ENCODE results near the gene PHF2.

The PHF2 gene

DNA sequence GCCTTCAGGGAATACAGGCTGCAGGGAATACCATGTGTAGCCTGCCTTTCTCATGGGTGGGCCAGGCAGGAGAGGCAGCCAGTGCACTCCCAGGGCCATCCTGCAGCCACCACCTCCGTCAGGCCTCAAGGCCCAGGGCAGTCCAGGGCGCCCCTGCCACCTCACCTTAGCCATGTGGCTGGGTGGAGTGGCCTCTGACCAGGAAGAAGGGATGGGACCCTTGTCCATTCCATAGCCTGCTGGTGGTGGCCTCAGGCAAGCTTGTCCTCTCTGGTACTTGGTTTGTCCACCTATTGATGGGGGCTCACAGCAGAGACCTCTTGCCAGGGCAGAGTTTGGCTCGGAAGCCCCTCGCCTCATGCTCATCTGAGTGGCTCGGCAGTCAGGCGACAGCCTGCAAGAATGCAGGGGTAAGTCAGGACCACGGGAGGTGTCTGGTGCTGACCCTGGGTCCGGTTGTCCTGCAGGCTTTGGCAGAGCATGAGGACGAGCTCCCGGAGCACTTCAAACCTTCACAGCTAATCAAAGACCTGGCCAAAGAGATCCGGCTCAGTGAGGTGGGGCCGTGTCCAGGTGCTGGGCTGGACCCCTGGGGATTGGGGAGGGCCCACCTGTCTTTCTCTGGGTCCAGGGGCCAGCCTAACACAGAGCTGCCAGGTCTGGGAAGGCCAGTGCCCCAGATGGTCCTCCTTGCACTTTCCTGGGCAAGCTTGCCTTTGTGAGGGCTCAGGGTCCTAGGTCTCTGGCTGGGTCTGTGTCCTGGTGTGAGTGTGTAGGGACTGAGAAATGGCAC, 82.9 kb downstream of the PHF2 start:
- no peak for DNase-seq (ENCODE audit: low read depth)
- H3K4me3 ChIP-seq (ENCODE audit: low read depth, low read length) = no peak overlapping the region
- TF ChIP-seq, protein P1, sequence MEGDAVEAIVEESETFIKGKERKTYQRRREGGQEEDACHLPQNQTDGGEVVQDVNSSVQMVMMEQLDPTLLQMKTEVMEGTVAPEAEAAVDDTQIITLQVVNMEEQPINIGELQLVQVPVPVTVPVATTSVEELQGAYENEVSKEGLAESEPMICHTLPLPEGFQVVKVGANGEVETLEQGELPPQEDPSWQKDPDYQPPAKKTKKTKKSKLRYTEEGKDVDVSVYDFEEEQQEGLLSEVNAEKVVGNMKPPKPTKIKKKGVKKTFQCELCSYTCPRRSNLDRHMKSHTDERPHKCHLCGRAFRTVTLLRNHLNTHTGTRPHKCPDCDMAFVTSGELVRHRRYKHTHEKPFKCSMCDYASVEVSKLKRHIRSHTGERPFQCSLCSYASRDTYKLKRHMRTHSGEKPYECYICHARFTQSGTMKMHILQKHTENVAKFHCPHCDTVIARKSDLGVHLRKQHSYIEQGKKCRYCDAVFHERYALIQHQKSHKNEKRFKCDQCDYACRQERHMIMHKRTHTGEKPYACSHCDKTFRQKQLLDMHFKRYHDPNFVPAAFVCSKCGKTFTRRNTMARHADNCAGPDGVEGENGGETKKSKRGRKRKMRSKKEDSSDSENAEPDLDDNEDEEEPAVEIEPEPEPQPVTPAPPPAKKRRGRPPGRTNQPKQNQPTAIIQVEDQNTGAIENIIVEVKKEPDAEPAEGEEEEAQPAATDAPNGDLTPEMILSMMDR (IDR thresholded peaks at IDR 0.05; ENCODE audit: insufficient read depth, low read depth, low read length, missing control alignments) = no peak

GRCh38 chr9:93659837-93660177, 83.4 kb downstream of the PHF2 start:
- no peak for DNase-seq (ENCODE audit: low read depth)
- H3K4me3 ChIP-seq (ENCODE audit: low read depth, low read length) = no peak overlapping the region
- TF ChIP-seq, protein P1 (IDR thresholded peaks at IDR 0.05; ENCODE audit: insufficient read depth, low read depth, low read length, missing control alignments) = no peak

DNA sequence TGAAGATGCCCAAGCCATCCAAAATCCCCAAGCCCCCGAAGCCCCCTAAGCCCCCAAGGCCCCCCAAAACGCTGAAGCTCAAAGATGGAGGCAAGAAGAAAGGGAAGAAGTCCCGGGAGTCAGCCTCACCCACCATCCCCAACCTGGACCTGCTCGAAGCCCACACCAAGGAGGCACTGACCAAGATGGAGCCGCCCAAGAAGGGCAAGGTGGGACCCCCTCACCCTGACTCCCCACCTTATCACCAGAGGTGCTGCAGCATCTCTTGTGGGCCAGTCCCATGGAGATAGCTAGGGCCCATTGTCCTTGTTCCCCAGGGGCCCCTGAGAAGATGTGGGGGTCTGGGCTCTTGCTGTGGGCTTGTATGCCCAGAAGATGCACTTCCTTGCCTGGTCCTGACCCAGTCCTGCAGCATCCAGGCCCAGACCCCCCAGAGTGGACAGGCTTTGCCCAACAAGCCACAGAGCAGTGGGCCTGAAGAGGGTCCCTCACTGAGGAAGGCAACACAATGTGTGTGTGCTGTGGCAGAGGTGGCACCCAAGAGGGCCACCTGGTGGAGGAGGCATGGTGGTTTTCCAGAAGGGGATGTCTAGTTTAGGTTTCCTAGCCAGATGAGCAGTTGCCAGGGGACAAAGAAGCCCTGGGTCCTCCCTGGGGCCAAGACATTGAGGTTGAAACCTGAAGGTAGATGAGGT, 84.1 kb downstream of the PHF2 start:
- TF ChIP-seq, protein P1 (IDR thresholded peaks at IDR 0.05; ENCODE audit: insufficient read depth, low read depth, low read length, missing control alignments) = no peak
- no peak for DNase-seq (ENCODE audit: low read depth)
- no peak overlapping the region for H3K4me3 ChIP-seq (ENCODE audit: low read depth, low read length)

DNA sequence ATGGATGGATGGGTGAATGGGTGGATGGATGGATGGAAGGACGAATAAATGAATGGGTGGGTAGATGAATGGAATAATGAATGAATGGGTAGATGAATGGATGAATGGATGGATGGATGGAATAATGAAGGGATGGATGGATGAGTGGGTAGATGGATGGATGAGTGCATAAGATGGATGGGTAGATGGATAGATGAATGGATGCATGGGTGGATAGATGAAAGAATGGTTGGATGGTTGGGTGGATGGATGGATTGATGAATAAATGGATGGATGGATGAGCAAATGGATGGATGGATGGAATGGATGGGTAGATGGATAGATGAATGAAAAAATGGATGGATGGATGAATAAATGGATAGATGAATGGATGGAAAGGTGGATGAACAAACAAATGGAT, 85.2 kb downstream of the PHF2 start:
- no peak for DNase-seq (ENCODE audit: low read depth)
- no peak overlapping the region for H3K4me3 ChIP-seq (ENCODE audit: low read depth, low read length)
- TF ChIP-seq, protein P1 (IDR thresholded peaks at IDR 0.05; ENCODE audit: insufficient read depth, low read depth, low read length, missing control alignments) = no peak

- DNase-seq (ENCODE audit: low read depth) = no peak
- TF ChIP-seq, protein P1 (IDR thresholded peaks at IDR 0.05; ENCODE audit: insufficient read depth, low read depth, low read length, missing control alignments) = no peak
- no peak overlapping the region for H3K4me3 ChIP-seq (ENCODE audit: low read depth, low read length)
Measured at GRCh38 chr9:93662016-93662638, 85.7 kb downstream of the PHF2 start.

DNA sequence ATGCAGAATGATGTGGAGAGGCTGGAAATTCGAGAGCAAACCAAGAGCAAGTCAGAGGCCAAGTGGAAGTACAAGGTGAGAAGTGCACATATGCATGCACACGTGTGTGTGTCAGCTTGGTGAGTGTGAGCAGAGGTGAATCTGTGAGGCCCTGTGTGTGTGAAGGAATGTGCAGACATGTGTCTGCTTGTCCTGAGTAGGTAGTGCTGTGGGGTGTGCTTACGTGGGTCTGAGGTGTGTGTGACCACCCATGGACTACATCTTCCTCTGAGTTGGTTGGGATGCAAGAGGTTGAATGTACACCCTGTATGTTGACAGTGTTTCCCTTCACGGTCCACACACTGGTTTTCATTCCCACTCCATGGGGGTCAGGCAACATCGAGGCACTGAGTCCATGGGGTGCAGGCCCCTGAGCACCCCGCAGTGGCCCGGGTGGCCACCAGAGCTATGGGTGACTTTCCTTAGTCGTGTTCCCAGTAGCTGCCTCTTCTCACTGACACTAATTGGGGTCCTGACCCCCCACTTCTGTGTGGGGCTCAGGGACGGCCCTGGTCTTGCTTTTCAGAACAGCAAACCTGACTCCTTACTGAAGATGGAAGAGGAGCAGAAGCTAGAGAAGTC, 86.7 kb downstream of the PHF2 start:
- TF ChIP-seq, protein P1 (IDR thresholded peaks at IDR 0.05; ENCODE audit: insufficient read depth, low read depth, low read length, missing control alignments) = no peak
- no peak for DNase-seq (ENCODE audit: low read depth)
- H3K4me3 ChIP-seq (ENCODE audit: low read depth, low read length) = no peak overlapping the region
